ENCODE results near the gene ZSWIM3. TPM values are rescaled to one million over a fixed set of nuclear protein-coding genes. Genes with fewer than 3 reads are reported as not detected.

The ZSWIM3 gene
- total and polyA plus RNA-seq, 2 of the 13 experiments (the other 11 are each of a cell fraction or from before 2014, with no cell fraction given) = 5.2 to 5.8 TPM

- TF ChIP-seq ZNF746 (CRISPR knock-in tag; IDR thresholded peaks at IDR 0.05) = no peak
- TF ChIP-seq MTA3 (CRISPR knock-in tag; IDR thresholded peaks at IDR 0.05) = no peak
- peak; percentile 65 for TF ChIP-seq THRA (CRISPR knock-in tag; IDR thresholded peaks at IDR 0.05; ENCODE audit: borderline replicate concordance)
- TF ChIP-seq FOXA1 (IDR thresholded peaks at IDR 0.05) = no peak
- TF ChIP-seq FOXA1 (CRISPR knock-in tag; IDR thresholded peaks at IDR 0.05) = no peak
- TF ChIP-seq ATF7-NPFF (CRISPR knock-in tag; IDR thresholded peaks at IDR 0.05; ENCODE audit: low read depth) = no peak
- TF ChIP-seq CENPT (CRISPR knock-in tag; IDR thresholded peaks at IDR 0.05; ENCODE audit: low read depth) = no peak
- peak; percentile 49; the same call in 1 of the 2 replicates for TF ChIP-seq ZFP91 (CRISPR knock-in tag; IDR thresholded peaks at IDR 0.05; ENCODE audit: borderline replicate concordance)
- TF ChIP-seq ESRRA (CRISPR knock-in tag; IDR thresholded peaks at IDR 0.05; ENCODE audit: low read depth) = peak; percentile 68; the same call in 1 of the 2 replicates
- 0 out of 2 replicates have a peak, but pooled peaks have one; percentile 54 for TF ChIP-seq SNAPC4 (CRISPR knock-in tag; IDR thresholded peaks at IDR 0.05)
- TF ChIP-seq HBP1 (CRISPR knock-in tag; IDR thresholded peaks at IDR 0.05; ENCODE audit: low read depth) = no peak; the same call in 1 of the 2 replicates
- TF ChIP-seq TRIM24 (CRISPR knock-in tag; IDR thresholded peaks at IDR 0.05) = no peak
- TF ChIP-seq REL (CRISPR knock-in tag; conservative IDR thresholded peaks at IDR 0.05) = no peak
- TF ChIP-seq ZNF609 (CRISPR knock-in tag; IDR thresholded peaks at IDR 0.05; ENCODE audit: borderline replicate concordance) = no peak; the same call in 1 of the 2 replicates
- TF ChIP-seq ZNF329 (CRISPR knock-in tag; IDR thresholded peaks at IDR 0.05; ENCODE audit: low read depth) = 0 out of 2 replicates have a peak, but pooled peaks have one; percentile 38
Observed at GRCh38 chr20:45909336-45909808, 52.0 kb downstream of the ZSWIM3 start (continued).

All from HepG2 (cell line).